Measurements from ENCODE around the gene GDF9. TPM values are rescaled to one million over a fixed set of nuclear protein-coding genes. Genes with fewer than 3 reads are reported as not detected.
A peak's percentile ranks its signal among the peaks of the same experiment; 100 is the strongest.

Gene GDF9
- total and polyA plus RNA-seq, 9 donors: 0.20 to 0.93 (median 0.30) TPM; not detected in 2

GRCh38 chr5:132821350-132821749 lies 44.9 kb downstream of the GDF9 start:
- intact Hi-C loops (cut with DNase I): loop anchor here in 2 of 4 donors (5.0 to 10.0 kb wide), 2 partner anchors 44 to 437 kb away; partner anchors contain the start of gene SEPTIN8 (in 1 of the 2)
- Histone ChIP-seq H3K9me3 (no peaks in the 10 kb centered on the region), H3K27ac (no peak overlapping the region), H3K36me3 (no peaks in the 10 kb centered on the region), H3K4me3 (no peak overlapping the region), H3K27me3 (no peaks in the 10 kb centered on the region), H3K4me1 (ENCODE audit: insufficient read depth) (peaks cover 8% of the 10 kb centered on the region)
- TF ChIP-seq EP300 (IDR thresholded peaks at IDR 0.05) (no peak), CTCF (IDR thresholded peaks at IDR 0.05) (no peak), POLR2A (IDR thresholded peaks at IDR 0.05) (no peak)
- 85 to 94% (median 91%) methylated on average over 3 of the region's 3 CpGs for WGBS, 3 donors
- no peak for DNase-seq

- WGBS, 3 donors: 19 to 28% (median 24%) methylated on average over 15 of the region's 15 CpGs
- no peak overlapping the region for H3K4me3 ChIP-seq
- no peak overlapping the region for H3K27ac ChIP-seq
Observed at GRCh38 chr5:132820162-132820754, 46.0 kb downstream of the GDF9 start.

GRCh38 chr5:132819468-132819867 lies 46.8 kb downstream of the GDF9 start:
- 44 to 46% (median 45%) methylated on average over 26 of the region's 26 CpGs for WGBS, 3 donors
- intact Hi-C loops (cut with DNase I): loop anchor here in 1 of 4 donors (10.0 kb wide), 1 partner anchor 85 kb away; the partner anchor contains the start of gene KIF3A
- Histone ChIP-seq H3K36me3 (no peaks in the 10 kb centered on the region), H3K9me3 (peaks cover 0 to 2% of the 10 kb centered on the region in 2 donors), H3K4me1 (ENCODE audit: insufficient read depth) (peaks cover 8% of the 10 kb centered on the region), H3K27me3 (no peaks in the 10 kb centered on the region), H3K4me3 (peak overlapping the region; percentile 14), H3K27ac (no peak overlapping the region)
- TF ChIP-seq POLR2A (IDR thresholded peaks at IDR 0.05): no peak
- no peak for TF ChIP-seq CTCF (IDR thresholded peaks at IDR 0.05)
- no peak for TF ChIP-seq EP300 (IDR thresholded peaks at IDR 0.05)
- no peak for DNase-seq

More at GRCh38 chr5:132820162-132820754, 46.0 kb downstream of the GDF9 start:
- Histone ChIP-seq H3K36me3 (no peaks in the 10 kb centered on the region), H3K27me3 (no peaks in the 10 kb centered on the region), H3K4me1 (ENCODE audit: insufficient read depth) (peaks cover 8% of the 10 kb centered on the region), H3K9me3 (no peaks in the 10 kb centered on the region)
- TF ChIP-seq EP300 (IDR thresholded peaks at IDR 0.05) (no peak), POLR2A (IDR thresholded peaks at IDR 0.05) (no peak), CTCF (IDR thresholded peaks at IDR 0.05) (peak; percentile 48 to 68 (median 65))
- intact Hi-C loops (cut with DNase I): loop anchor here in 2 of 4 donors (5.0 to 10.0 kb wide), 2 partner anchors 43 to 435 kb away; partner anchors contain the start of gene SEPTIN8 (in 1 of the 2)
- DNase-seq: peak; percentile 80 to 90 (median 87)

- no peak for DNase-seq
- Histone ChIP-seq H3K36me3 (no peaks in the 10 kb centered on the region), H3K27me3 (no peaks in the 10 kb centered on the region), H3K27ac (no peak overlapping the region), H3K9me3 (peaks cover 0 to 4% of the 10 kb centered on the region in 2 donors), H3K4me1 (ENCODE audit: insufficient read depth) (no peaks in the 10 kb centered on the region), H3K4me3 (no peak overlapping the region)
- WGBS, 3 donors: 39 to 53% (median 41%) methylated on average over 1 of the region's 1 CpG
- no peak for TF ChIP-seq EP300 (IDR thresholded peaks at IDR 0.05)
- TF ChIP-seq POLR2A (IDR thresholded peaks at IDR 0.05): no peak
- no peak for TF ChIP-seq CTCF (IDR thresholded peaks at IDR 0.05)
- intact Hi-C loops (cut with DNase I): loop anchor here in 1 of 4 donors (10.0 kb wide), 1 partner anchor 82 kb away; the partner anchor contains the start of gene KIF3A
Observed at GRCh38 chr5:132817011-132817410, 49.3 kb downstream of the GDF9 start.
